Activated naive CD8-positive, alpha-beta T cell treated with anti-CD3 and anti-CD28 coated beads, Interleukin-2, amount 50 U/mL, for 24 hours (primary cell): ENCODE results near the gene FTCD.

ENCODE experiments used
- ATAC-seq: fragments of 150-1000 bp; cut with Tn5 transposase; one replicate; pipeline ENCODE4 v1.10.0; 2021
- DNase-seq: peaks from one replicate; pipeline ENCODE4 v3.0.0; 2021
- H3K27ac Mint-ChIP-seq: one replicate; pipeline ENCODE4 v1.8.0; 2021; ENCODE audit warnings: mild to moderate bottlenecking, mixed read lengths
- H3K27me3 Mint-ChIP-seq: one replicate; pipeline ENCODE4 v1.8.0; 2021; ENCODE audit warnings: mixed read lengths
- H3K36me3 Mint-ChIP-seq: one replicate; pipeline ENCODE4 v1.8.0; 2021; ENCODE audit warnings: low read depth, mixed read lengths
- H3K4me1 Mint-ChIP-seq: one replicate; pipeline ENCODE4 v1.8.0; 2021; ENCODE audit warnings: mixed read lengths
- H3K4me3 Mint-ChIP-seq: one replicate; pipeline ENCODE4 v1.8.0; 2021; ENCODE audit warnings: mild to moderate bottlenecking, moderate library complexity, mixed read lengths
- H3K9me3 Mint-ChIP-seq: one replicate; pipeline ENCODE4 v1.8.0; 2021; ENCODE audit warnings: mixed read lengths

Gene FTCD

DNA sequence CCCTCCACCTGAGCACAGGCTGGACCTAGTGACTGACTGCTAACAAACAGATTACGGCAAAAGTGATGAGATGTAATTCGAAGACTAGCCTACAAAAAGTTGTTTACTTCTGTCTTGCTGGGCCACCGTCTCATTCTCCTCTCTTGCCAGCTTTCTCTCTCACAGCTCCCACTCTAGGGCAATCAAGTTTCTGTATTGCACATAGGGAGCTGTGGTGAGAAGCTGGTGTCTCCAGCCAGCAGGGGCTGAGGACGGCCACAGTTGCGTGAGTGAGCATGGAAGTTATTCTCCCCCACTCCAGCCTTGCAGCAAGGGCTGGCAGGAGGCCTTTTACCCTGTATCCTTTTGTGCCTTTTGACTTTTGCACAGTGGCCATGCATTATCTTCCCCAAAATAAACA lies 66.1 kb downstream of the FTCD start:
- ATAC-seq: no peak
- Mint-ChIP-seq H3K27me3 (no peaks in the 10 kb centered on the region), H3K27ac (no peak overlapping the region), H3K9me3 (peaks cover 44% of the 10 kb centered on the region), H3K4me3 (no peak overlapping the region), H3K36me3 (peaks cover 6% of the 10 kb centered on the region), H3K4me1 (no peaks in the 10 kb centered on the region)
- DNase-seq: no peak

DNA sequence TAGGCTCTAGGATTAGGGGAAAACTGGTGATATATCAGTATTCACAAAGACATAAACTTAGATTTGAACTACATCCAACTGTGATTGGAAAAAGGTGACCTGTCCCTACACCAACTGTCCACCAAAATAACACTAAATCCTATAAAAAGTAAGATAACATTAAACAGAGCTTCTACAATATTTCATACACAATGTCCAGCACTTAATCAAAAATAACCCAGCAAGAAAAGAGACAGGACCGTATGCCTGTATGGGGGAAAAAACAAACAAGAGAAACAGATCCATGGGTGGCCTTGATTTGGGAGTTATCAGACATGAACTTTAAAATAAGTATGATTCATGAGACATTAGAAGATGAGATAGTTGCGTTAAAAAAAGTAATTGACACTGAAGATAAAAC lies 67.2 kb downstream of the FTCD start:
- H3K4me1 Mint-ChIP-seq: no peaks in the 10 kb centered on the region
- H3K36me3 Mint-ChIP-seq: peaks cover 6% of the 10 kb centered on the region
- peaks cover 44% of the 10 kb centered on the region for H3K9me3 Mint-ChIP-seq
- no peak for DNase-seq
- no peak for ATAC-seq
- H3K27me3 Mint-ChIP-seq: no peaks in the 10 kb centered on the region
- H3K27ac Mint-ChIP-seq: no peak overlapping the region
- H3K4me3 Mint-ChIP-seq: no peak overlapping the region

DNA sequence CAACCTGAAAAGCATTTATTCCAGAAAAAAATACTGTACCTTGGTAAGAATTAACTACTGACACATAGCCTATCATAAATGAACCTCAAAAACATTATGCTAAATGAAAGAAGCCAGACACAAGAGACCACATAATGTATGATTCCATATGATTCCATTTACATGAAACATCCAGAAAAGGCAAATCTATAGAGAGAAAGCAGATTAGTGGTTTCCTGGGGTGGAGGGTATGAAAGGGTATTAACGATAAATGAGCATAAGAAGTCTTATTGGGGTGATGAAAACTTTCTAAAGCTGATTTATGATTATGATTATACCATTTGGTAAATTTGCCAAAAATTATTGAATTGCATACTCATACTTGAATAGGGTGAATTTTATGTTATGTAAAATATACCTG lies 67.7 kb downstream of the FTCD start:
- peaks cover 6% of the 10 kb centered on the region for H3K36me3 Mint-ChIP-seq

More for the DNA sequence above, 67.7 kb downstream of the FTCD start:
- no peak overlapping the region for H3K4me3 Mint-ChIP-seq
- H3K9me3 Mint-ChIP-seq: peaks cover 44% of the 10 kb centered on the region
- H3K4me1 Mint-ChIP-seq: no peaks in the 10 kb centered on the region
- ATAC-seq (no peak), DNase-seq (no peak)
- no peaks in the 10 kb centered on the region for H3K27me3 Mint-ChIP-seq
- H3K27ac Mint-ChIP-seq: no peak overlapping the region
